HG03521 (cell line): ENCODE results near the gene TBL1X.

Experiments
- ATAC-seq: cut with Tn5 transposase; IDR thresholded peaks from one replicate; pipeline ENCODE4 v1.9.1; 2021; ENCODE audit warnings: mild to moderate bottlenecking, moderate library complexity; ENCODE audit not compliant: unreplicated experiment

Gene TBL1X

DNA sequence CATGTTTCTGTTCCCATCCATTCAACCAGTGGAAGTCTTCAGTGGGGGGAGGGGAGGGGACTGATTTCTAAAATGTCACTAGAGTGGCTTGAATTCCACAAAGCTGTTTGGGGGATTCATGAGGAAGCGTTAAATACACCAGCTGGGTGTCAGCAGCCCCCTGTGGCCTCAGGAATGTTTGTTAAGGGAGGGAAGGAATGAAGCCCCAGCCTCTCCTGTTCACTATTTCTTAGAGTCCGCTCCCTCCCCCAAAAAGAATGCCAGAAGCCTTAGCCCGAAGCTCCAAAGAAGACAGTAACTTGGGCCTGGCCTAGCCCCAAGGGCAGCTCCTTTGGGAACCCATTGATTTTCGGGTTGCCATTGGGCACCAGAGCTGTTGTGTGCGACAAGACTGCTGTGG lies 324.7 kb downstream of the TBL1X start:
- no peak for ATAC-seq
